Stimulated activated naive CD8-positive, alpha-beta T cell treated with anti-CD3 and anti-CD28 coated beads, Interleukin-15, Interleukin-2, amounts not matched to agents 100 U/mL and 50 U/mL, for 24 hours (primary cell): ENCODE data around the gene PRSS2.
"Not testable (repeated sequence)": the region's sequence is repeated elsewhere in the genome, so short reads cannot be mapped to it uniquely, and the experiment has no call there.

Experiments
- ATAC-seq: fragments of 150-1000 bp; cut with Tn5 transposase; one replicate; pipeline ENCODE4 v1.10.0; 2021
- DNase-seq: peaks from one replicate; pipeline ENCODE4 v3.0.0; 2021

The PRSS2 gene

GRCh38 chr7:142770661-142771352, at the start of gene PRSS2:
Gene PRSS2, plus strand, starts transcription at chr7:142770970. Its CDS starts 13 bp downstream, at chr7:142770983.
- ATAC-seq (no peak), DNase-seq (no peak)

DNA sequence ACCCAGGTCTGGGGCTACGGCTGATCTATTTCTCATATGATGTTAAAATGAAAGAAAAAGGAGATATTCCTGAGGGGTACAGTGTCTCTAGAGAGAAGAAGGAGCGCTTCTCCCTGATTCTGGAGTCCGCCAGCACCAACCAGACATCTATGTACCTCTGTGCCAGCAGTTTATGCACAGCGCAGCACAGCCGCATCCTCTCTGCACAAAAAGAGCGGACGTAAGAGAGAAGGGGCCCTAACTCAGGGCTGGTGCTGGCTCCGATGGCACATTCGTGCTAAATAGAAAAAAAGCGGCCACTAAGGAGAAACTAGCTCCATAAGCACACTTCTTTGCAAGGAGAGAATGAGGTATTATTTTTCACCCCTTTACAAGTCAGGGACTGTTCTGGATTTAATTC, 49.8 kb upstream of the PRSS2 start:
- DNase-seq: no peak
- ATAC-seq: no peak

DNA sequence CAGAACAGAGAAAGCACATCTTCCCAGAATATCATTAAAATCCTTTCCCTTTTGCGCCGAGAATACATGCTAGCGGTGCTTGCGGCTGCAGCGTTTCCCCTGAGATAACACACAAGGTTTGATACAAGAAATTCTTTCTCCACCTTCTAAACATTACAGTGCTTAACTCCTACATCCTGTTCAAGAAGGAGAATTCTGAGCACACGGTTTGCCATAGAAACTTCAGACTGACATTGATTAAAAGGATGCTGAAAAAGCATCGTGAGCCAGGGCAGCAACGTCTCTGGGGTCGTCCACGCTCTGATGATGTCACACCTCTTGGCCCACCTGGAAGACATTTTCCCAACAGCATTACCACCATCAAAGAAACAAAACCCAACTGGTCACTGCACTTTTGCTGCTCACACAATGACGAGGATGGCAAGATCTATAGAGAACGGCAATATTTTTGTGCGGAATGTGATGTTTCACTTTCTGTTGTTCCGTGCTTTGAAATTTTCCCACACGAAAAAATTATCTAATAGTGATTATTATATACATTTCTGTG, 48.4 kb upstream of the PRSS2 start:
- no peak for ATAC-seq
- DNase-seq: no peak

GRCh38 chr7:142733271-142733670, 37.5 kb upstream of the PRSS2 start:
- ATAC-seq (no peak), DNase-seq (no peak)

- DNase-seq: no peak
- ATAC-seq: peak; percentile 66
These were observed 30.8 kb upstream of the PRSS2 start for GRCh38 chr7:142739923-142740492.

DNA sequence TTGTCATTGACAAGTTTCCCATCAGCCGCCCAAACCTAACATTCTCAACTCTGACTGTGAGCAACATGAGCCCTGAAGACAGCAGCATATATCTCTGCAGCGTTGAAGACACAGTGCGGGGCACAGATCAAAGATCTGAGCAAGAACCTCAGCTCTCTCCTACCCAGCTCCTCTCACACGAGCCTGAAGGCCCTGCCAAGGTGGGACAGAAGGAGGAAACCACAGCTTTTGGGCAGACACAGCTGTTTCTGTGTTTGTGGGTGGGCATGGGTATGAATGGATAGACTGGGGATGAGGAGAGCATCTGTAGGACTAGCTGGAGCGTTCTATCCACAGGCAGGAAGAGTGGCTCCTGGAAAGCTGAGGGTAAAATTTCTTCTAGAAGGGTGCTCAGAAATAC, 30.0 kb upstream of the PRSS2 start:
- ATAC-seq (no peak), DNase-seq (no peak)

- ATAC-seq, DNase-seq: not testable (repeated sequence)
These were observed 28.8 kb upstream of the PRSS2 start for GRCh38 chr7:142741932-142742331.

DNA sequence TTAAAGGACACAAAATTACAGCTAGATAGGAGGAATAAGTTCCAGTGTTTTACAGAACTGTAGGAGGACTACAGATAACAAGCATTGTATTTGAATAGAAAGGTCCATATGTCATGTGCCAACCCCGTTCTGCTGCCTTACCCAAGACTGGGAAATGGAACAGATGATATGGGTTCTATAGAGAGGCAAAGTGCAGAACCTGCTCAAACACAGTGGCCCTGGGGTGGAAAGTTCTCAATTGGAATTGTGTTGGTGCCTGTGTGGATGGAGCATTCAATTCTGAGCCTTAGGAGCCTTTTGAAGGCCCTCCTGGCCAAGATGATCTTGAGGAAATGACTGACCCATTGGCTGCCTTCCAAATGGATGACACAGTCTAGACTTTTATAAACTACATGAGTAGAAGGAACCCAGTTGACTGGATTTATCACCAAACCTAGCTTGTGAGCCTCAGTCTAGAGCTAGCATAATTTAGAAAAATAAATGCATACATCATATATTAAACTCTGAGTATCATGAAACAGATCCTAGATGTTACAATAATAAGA, 25.6 kb upstream of the PRSS2 start:
- DNase-seq (no peak), ATAC-seq (no peak)

DNA sequence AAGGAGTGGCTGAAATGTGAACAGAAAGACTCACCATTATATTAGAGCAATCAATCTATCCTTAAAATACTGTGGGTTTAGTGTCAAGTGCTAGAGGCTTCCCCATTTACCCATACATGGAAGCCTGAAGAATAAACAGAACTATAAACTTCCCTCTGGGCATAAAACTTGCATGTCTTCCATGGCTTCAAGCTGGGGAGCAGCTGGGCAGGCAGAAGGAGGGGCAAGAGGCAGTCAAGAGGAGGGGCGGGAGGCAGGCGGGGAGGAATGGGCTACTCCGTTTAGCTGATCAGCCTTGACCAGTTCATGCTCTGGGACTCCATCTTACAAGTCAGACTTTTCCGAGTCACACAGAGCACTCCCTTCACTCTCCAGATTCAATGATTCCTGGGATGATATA, 25.0 kb upstream of the PRSS2 start:
- DNase-seq: no peak
- no peak for ATAC-seq

GRCh38 chr7:142746264-142746663, 24.5 kb upstream of the PRSS2 start:
- DNase-seq (no peak), ATAC-seq (no peak)

DNA sequence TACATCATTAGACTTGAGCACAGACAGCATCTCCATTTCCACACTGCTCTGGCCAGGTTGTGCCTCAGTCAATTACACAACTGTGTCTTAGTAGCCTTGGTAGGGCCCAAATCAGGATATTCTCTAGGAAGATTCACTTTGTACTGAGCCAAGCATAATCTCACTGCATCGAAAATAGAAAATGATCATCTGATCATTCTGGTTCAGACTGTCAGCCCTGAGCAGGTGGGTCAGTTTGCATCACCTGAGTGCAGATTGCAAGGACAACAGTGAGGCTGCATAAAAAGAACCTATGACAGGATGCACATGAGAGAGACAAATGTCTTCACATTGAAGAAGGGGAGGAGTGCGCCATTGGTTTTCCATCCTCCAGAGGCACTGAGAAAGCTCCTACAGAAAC, 22.4 kb upstream of the PRSS2 start:
- DNase-seq, ATAC-seq: not testable (repeated sequence)

DNA sequence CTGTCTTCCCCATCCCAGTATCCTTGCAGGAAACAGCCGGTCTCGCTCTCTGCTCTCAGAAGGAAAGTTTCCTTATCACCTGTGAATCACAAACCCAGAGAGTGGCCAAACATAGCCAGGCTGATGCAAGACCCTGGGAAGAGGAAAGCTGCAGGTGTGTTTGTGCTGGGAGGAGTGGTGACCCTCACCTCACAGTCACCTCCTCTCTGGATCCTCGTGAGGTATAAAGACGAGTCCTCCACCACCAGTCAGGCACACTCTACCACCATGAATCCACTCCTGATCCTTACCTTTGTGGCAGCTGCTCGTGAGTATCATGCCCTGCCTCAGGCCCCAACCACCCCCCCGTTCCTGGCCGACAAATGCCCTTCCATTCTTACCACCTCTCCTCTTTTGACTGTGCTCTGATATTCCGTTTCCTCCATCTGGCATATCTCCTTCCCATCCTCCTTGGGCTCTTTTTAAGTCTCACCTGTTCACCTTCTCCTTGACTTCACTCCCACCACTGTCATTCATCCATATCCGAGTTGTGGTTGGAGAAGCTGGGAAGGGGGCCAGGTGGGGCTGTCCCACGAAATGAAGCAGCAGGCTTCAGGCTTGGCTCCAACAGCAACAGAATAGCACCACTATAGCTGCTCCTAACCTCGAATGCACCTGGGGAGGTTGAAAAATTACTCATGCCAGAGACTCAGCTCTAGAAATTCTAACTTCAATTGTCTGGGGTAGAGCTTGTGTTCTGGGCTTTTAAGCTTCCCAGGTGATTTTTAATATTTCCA, 21.4 kb upstream of the PRSS2 start, which contains the start of gene PRSS1:
PRSS1 (plus strand) TSS at position 255 of the 776 bp plus-strand sequence; CDS start at position 268, 13 bp downstream.
- ATAC-seq: no peak

GRCh38 chr7:142750321-142750938, 20.3 kb upstream of the PRSS2 start:
- ATAC-seq: no peak
- DNase-seq: no peak

More for the DNA sequence above, 21.4 kb upstream of the PRSS2 start, which contains the start of gene PRSS1:
- DNase-seq: no peak

GRCh38 chr7:142751526-142752175, 19.1 kb upstream of the PRSS2 start:
- not testable (repeated sequence) for DNase-seq

DNA sequence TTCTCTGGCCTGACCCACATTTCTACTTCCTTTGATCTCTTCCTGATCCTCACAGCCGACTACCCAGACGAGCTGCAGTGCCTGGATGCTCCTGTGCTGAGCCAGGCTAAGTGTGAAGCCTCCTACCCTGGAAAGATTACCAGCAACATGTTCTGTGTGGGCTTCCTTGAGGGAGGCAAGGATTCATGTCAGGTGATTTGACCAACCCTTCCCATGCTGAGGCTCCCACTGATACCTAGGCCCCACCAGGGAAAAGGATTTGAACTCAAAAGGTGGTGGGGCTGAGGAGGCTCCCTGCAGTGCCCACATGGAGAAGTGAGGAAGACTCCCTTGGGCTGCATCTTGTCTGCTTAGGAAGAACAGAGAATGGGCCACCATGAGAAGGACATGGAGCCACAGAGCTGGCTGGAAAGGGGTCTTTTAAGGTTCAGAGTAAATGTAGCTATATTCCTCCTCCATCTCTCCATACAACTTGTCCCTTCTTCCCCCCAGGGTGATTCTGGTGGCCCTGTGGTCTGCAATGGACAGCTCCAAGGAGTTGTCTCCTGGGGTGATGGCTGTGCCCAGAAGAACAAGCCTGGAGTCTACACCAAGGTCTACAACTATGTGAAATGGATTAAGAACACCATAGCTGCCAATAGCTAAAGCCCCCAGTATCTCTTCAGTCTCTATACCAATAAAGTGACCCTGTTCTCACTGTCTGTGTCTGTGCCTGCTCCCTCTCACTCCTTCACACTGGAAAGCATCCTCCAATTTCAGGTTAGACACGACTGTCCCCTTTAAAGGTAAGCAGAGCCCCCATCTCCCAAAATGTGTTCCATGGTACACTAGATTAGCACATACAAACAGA, 18.2 kb upstream of the PRSS2 start:
- DNase-seq (no peak), ATAC-seq (no peak)

More at GRCh38 chr7:142751526-142752175, 19.1 kb upstream of the PRSS2 start:
- not testable (repeated sequence) for ATAC-seq

DNA sequence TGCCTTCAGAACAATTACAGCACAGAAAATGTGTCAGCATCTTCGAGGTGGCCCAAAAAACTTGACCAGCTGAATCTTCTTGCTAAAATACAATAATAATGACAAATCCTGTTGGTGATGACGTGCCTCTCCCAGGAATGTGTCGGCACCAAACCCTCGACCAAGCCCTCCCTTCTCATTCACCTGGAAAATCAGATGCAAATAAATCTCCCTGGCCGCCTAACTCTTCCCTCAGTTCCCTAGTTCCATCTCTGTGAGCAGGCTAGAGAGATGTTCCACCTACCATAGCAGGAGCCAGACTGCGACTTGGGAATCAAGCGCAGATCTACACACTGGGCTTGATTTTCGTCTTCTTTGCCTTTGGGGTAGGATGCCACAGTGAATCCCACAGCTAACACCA, 17.4 kb upstream of the PRSS2 start:
- DNase-seq (no peak), ATAC-seq (no peak)

DNA sequence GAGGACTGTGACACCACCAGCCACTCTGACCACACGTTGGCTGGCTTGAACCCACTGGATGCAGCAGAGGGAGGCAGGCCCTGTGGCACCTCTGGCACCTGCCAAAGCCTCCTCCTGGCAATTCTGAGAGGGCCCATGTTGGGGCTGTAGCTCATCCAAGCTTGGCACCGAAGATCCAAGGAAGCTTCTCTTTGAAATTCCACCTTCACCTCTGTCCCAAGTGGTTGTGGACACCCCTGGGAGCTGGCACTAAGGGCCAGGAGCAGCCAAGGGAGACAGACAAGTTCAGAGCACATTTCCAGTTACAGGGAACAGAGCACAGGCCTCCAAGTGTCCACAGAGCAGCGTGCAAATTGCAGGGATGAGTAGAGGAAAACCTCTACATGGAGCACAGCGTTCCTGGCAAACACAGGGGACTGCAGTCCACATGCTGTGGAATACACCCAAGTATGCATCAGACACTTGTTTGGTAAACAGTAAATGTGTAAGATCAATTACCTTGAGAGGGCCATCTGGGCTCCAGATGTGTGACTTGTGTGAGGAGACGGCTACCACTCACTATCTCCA, 16.8 kb upstream of the PRSS2 start:
- not testable (repeated sequence) for ATAC-seq, DNase-seq

GRCh38 chr7:142754681-142755575, 15.8 kb upstream of the PRSS2 start:
- no peak for DNase-seq
- ATAC-seq: no peak

- not testable (repeated sequence) for ATAC-seq, DNase-seq
These were observed 12.5 kb upstream of the PRSS2 start for GRCh38 chr7:142758312-142758711.
